HepG2 (cell line): Measurements from ENCODE around the gene DSG2. TPM values are rescaled to one million over a fixed set of nuclear protein-coding genes. Genes with fewer than 3 reads are reported as not detected.

Source experiments
- ERF ChIP-seq: IDR thresholded peaks from 2 replicates; pipeline ENCODE4 v1.6.1; 2018; ENCODE audit warnings: missing biosample characterization, missing genetic modification reagents
- HHEX ChIP-seq: IDR thresholded peaks from 2 replicates; pipeline ENCODE4 v1.6.1; 2016; ENCODE audit warnings: control low read depth
- MED1 ChIP-seq: sonication (generic); formaldehyde crosslinking; IDR thresholded peaks from 2 replicates; pipeline ENCODE4 v1.4.0; 2020; ENCODE audit warnings: missing genetic modification reagents
- NFAT5 ChIP-seq: sonication (generic); formaldehyde crosslinking; IDR thresholded peaks from 2 replicates; pipeline ENCODE4 v1.4.0; 2020; ENCODE audit warnings: missing genetic modification reagents
- POLR2G ChIP-seq: fragments of 200-400 bp; formaldehyde crosslinking; IDR thresholded peaks from 2 replicates; pipeline ENCODE4 v1.6.1; 2018; ENCODE audit warnings: mild to moderate bottlenecking, low read depth, low read length, moderate library complexity
- SMAD9 ChIP-seq: sonication (generic); formaldehyde crosslinking; IDR thresholded peaks from 2 replicates; pipeline ENCODE4 v1.5.1; 2020; ENCODE audit warnings: mild to moderate bottlenecking, missing genetic modification reagents
- ZNF337 ChIP-seq: sonication (generic); formaldehyde crosslinking; IDR thresholded peaks from 2 replicates; pipeline ENCODE4 v1.5.1; 2020; ENCODE audit warnings: missing genetic modification reagents, low read depth, mild to moderate bottlenecking, borderline replicate concordance
- ZNF609 ChIP-seq: sonication (generic); formaldehyde crosslinking; IDR thresholded peaks from 2 replicates; pipeline ENCODE4 v1.4.0; 2020; ENCODE audit warnings: mild to moderate bottlenecking, missing genetic modification reagents, borderline replicate concordance
- ZSCAN12 ChIP-seq: sonication (generic); formaldehyde crosslinking; IDR thresholded peaks from 2 replicates; pipeline ENCODE4 v1.9.0; 2021; ENCODE audit warnings: mild to moderate bottlenecking, missing genetic modification reagents
- polyA plus RNA-seq, 8 experiments: library from polyadenylated mRNA; depleted of rRNA in 3 of 8; stranded (reverse) in 7 of 8; unstranded in 1 of 8; fragments of >200 nt; fragmentation: Illumina TruSeq in 4 of 8; extraction: Trizol in 4 of 8; gene quantifications; 2 replicates each; pipeline versions ENCODE4 v1.2.1 to v1.2.3, GENCODE V29; 2011 to 2016; ENCODE audit warnings: low read depth in 4 of 8, missing spikeins in 1 of 8, mixed read lengths in 1 of 8; ENCODE audit not compliant: insufficient read depth in 1 of 8
- total RNA-seq, 5 experiments: library from RNA; depleted of rRNA; stranded (reverse); fragments of >200 nt; fragmentation: Illumina TruSeq; extraction: Trizol; gene quantifications; 2 replicates each; pipeline ENCODE4 v1.2.3, GENCODE V29; 2016; ENCODE audit warnings: low read depth in 1 of 5
- TF ChIP-seq, protein P1 (sequence below): sonication (generic); formaldehyde crosslinking; IDR thresholded peaks from 2 replicates; pipeline ENCODE4 v1.5.0; 2020; ENCODE audit warnings: mild to moderate bottlenecking, missing genetic modification reagents
- TF ChIP-seq, protein P2 (sequence below): IDR thresholded peaks from 2 replicates; pipeline ENCODE4 v1.6.1; 2016; ENCODE audit warnings: low read depth, missing genetic modification reagents, missing compliant biosample characterization

Gene DSG2
- total and polyA plus RNA-seq, 2 of the 13 experiments (the other 11 are each of a cell fraction or from before 2014, with no cell fraction given) = 23.3 to 66.7 TPM

DNA sequence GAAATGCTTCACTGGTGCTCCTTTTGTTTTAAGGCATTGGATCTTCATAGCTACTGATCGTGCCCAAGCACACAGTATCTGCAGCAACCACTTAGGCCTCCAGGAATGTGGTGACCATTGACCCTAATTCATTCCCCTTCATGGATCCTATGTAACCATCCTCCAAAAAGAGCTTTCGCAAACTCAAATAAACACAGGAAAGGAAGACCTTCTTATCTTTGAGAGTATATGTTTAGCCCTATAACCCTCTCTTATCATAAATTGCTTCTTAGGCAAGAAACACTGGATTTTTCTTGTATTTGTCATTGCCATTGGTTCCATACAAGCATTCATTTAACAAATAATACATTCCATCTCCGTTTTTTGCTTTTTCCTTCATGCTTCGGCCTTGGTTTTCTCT is 89.6 kb downstream of the DSG2 start (continued):
- peak; percentile 92 for TF ChIP-seq ZNF609 (CRISPR knock-in tag)
- no peak for TF ChIP-seq ERF (CRISPR knock-in tag)
- TF ChIP-seq, protein P1, sequence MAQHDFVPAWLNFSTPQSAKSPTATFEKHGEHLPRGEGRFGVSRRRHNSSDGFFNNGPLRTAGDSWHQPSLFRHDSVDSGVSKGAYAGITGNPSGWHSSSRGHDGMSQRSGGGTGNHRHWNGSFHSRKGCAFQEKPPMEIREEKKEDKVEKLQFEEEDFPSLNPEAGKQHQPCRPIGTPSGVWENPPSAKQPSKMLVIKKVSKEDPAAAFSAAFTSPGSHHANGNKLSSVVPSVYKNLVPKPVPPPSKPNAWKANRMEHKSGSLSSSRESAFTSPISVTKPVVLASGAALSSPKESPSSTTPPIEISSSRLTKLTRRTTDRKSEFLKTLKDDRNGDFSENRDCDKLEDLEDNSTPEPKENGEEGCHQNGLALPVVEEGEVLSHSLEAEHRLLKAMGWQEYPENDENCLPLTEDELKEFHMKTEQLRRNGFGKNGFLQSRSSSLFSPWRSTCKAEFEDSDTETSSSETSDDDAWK (CRISPR knock-in tag) = no peak
- TF ChIP-seq, protein P2, sequence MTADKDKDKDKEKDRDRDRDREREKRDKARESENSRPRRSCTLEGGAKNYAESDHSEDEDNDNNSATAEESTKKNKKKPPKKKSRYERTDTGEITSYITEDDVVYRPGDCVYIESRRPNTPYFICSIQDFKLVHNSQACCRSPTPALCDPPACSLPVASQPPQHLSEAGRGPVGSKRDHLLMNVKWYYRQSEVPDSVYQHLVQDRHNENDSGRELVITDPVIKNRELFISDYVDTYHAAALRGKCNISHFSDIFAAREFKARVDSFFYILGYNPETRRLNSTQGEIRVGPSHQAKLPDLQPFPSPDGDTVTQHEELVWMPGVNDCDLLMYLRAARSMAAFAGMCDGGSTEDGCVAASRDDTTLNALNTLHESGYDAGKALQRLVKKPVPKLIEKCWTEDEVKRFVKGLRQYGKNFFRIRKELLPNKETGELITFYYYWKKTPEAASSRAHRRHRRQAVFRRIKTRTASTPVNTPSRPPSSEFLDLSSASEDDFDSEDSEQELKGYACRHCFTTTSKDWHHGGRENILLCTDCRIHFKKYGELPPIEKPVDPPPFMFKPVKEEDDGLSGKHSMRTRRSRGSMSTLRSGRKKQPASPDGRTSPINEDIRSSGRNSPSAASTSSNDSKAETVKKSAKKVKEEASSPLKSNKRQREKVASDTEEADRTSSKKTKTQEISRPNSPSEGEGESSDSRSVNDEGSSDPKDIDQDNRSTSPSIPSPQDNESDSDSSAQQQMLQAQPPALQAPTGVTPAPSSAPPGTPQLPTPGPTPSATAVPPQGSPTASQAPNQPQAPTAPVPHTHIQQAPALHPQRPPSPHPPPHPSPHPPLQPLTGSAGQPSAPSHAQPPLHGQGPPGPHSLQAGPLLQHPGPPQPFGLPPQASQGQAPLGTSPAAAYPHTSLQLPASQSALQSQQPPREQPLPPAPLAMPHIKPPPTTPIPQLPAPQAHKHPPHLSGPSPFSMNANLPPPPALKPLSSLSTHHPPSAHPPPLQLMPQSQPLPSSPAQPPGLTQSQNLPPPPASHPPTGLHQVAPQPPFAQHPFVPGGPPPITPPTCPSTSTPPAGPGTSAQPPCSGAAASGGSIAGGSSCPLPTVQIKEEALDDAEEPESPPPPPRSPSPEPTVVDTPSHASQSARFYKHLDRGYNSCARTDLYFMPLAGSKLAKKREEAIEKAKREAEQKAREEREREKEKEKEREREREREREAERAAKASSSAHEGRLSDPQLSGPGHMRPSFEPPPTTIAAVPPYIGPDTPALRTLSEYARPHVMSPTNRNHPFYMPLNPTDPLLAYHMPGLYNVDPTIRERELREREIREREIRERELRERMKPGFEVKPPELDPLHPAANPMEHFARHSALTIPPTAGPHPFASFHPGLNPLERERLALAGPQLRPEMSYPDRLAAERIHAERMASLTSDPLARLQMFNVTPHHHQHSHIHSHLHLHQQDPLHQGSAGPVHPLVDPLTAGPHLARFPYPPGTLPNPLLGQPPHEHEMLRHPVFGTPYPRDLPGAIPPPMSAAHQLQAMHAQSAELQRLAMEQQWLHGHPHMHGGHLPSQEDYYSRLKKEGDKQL (CRISPR knock-in tag) = peak; percentile 79; the same call in 1 of the 2 replicates
- TF ChIP-seq MED1 (CRISPR knock-in tag) = peak; percentile 66
- TF ChIP-seq POLR2G = no peak
- no peak for TF ChIP-seq SMAD9 (CRISPR knock-in tag)
- peak; percentile 44; the same call in 1 of the 2 replicates for TF ChIP-seq HHEX (CRISPR knock-in tag)
- TF ChIP-seq ZSCAN12 (CRISPR knock-in tag) = no peak
- no peak for TF ChIP-seq ZNF337 (CRISPR knock-in tag)
- TF ChIP-seq NFAT5 (CRISPR knock-in tag) = no peak
